Measurements from ENCODE around the gene GPD2. TPM values are rescaled to one million over a fixed set of nuclear protein-coding genes. Genes with fewer than 3 reads are reported as not detected.

Gene GPD2
- total and polyA plus RNA-seq, 2 donors: 7.9 to 56.0 TPM

DNA sequence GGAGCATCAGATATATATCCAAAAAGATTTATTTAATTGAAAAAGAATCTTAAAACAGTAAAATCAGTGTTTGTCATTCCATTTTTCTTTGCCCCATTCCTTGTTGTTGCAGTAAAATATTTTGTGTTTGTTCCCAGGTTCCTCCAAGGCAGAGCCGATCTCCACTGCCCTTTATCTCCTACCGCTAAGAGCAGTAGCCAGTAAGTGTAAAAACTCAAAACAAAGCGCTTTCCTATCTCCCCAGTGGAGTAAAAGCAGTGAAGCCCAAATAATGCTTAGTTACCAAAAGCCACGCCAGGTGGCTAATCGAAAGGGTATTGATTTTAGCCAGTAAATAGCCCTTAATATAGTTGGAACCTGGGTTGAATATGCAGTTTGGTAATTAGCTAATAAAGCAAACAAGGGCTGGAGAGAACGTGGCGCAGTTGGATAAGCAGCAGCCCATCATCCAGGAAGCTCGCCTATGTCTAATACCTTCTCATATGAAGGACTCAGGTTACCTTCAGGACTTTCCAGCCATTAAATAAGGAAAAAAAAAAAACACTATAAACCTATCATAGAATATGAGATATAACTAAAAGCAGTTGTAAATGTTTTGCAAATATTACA, 12.4 kb upstream of the GPD2 start:
- no peak for DNase-seq (ENCODE audit: extremely low spot score)
- H3K36me3 ChIP-seq (ENCODE audit: insufficient read depth): no peaks in the 10 kb centered on the region
- H3K27ac ChIP-seq (ENCODE audit: low read depth): no peak overlapping the region
- H3K4me1 ChIP-seq (ENCODE audit: insufficient read depth): peaks cover 2% of the 10 kb centered on the region
- 67% methylated on average over 8 of the region's 8 CpGs for WGBS
- H3K4me3 ChIP-seq (ENCODE audit: low read depth, low read length): no peak overlapping the region

GRCh38 chr2:156427074-156427473, 9.1 kb upstream of the GPD2 start:
- Histone ChIP-seq H3K4me1 (ENCODE audit: insufficient read depth) (peaks cover 2% of the 10 kb centered on the region), H3K36me3 (ENCODE audit: insufficient read depth) (no peaks in the 10 kb centered on the region), H3K27ac (ENCODE audit: low read depth) (no peak overlapping the region), H3K4me3 (ENCODE audit: low read depth, low read length) (no peak overlapping the region)
- DNase-seq (ENCODE audit: extremely low spot score): no peak
- 88% methylated on average over 1 of the region's 1 CpG for WGBS

- Histone ChIP-seq H3K4me1 (ENCODE audit: insufficient read depth) (peaks cover 2% of the 10 kb centered on the region), H3K36me3 (ENCODE audit: insufficient read depth) (no peaks in the 10 kb centered on the region), H3K27ac (ENCODE audit: low read depth) (no peak overlapping the region), H3K4me3 (ENCODE audit: low read depth, low read length) (no peak overlapping the region)
- no peak for DNase-seq (ENCODE audit: extremely low spot score)
Observed at GRCh38 chr2:156429211-156429610, 7.0 kb upstream of the GPD2 start.

GRCh38 chr2:156430236-156430979, 5.8 kb upstream of the GPD2 start:
- no peak for DNase-seq (ENCODE audit: extremely low spot score)
- Histone ChIP-seq H3K4me3 (ENCODE audit: low read depth, low read length) (no peak overlapping the region), H3K4me1 (ENCODE audit: insufficient read depth) (peaks cover 2% of the 10 kb centered on the region), H3K36me3 (ENCODE audit: insufficient read depth) (no peaks in the 10 kb centered on the region), H3K27ac (ENCODE audit: low read depth) (peak overlapping the region; percentile 42)
- WGBS: 59% methylated on average over 2 of the region's 2 CpGs

DNA sequence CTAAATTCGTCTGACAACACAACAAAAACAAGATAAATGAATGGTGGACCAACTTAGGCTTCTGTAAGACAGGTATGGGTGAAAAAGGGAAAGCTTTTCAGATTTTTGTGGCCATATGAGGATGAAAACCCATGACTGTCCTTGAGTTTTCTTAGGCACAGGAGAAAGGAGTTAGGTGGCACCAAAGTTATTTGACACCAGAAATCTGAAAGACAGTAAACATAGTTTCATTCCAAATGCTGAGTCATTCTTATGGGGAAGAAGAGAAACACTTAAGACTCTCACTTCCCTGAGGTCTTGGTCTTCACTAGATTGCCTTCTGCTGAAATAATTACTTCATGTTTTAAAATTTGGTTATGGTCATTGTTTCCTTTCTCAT, 5.2 kb upstream of the GPD2 start:
- peaks cover 2% of the 10 kb centered on the region for H3K4me1 ChIP-seq (ENCODE audit: insufficient read depth)
- H3K36me3 ChIP-seq (ENCODE audit: insufficient read depth): no peaks in the 10 kb centered on the region
- 87% methylated on average over 1 of the region's 1 CpG for WGBS
- peak overlapping the region; percentile 42 for H3K27ac ChIP-seq (ENCODE audit: low read depth)
- DNase-seq (ENCODE audit: extremely low spot score): no peak
- no peak overlapping the region for H3K4me3 ChIP-seq (ENCODE audit: low read depth, low read length)

DNA sequence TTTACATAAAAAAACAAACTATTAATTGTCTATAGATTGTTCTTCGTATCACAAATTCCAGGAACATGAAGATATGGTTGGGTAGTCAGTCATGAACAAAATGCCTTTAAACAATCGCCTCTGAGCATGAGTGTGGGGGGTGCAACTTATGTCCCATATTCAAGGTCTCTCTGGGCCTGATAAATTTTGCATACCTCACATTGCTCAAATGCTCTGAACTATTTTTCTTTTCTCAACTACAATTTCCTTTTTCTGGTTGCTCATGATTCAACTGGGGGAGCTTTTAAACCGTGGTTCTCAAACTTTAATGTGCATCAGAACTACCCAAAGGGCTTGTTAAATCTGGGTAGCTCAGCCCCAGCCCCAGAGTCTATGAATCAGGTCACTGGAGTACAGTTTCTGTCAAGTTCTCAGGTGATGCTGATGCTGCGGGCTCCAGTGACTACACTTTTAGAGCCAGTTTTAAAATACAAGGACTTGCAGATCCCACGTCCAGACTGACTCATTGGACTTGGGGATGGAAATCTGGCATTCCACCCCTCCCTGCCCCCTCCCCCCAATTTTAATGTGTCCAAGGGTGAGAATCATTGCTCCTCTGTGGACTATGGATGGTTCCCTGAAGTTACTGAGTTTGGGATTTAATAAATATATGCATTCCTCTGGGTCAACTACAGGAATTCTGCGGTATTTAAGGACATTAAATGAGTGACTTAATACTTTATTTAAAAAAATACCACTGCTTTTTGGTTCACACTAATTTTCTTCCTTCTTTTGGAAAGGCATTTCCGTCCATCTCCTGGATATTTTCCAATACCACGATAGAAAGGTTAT, 1.5 kb upstream of the GPD2 start:
- 58% methylated on average over 8 of the region's 8 CpGs for WGBS
- no peaks in the 10 kb centered on the region for H3K36me3 ChIP-seq (ENCODE audit: insufficient read depth)

GRCh38 chr2:156435396-156435717, 822 bp upstream of the GPD2 start:
- Histone ChIP-seq H3K4me1 (ENCODE audit: insufficient read depth) (no peaks in the 10 kb centered on the region), H3K36me3 (ENCODE audit: insufficient read depth) (no peaks in the 10 kb centered on the region), H3K27ac (ENCODE audit: low read depth) (peak overlapping the region; percentile 96), H3K4me3 (ENCODE audit: low read depth, low read length) (peak overlapping the region; percentile 52)
- DNase-seq (ENCODE audit: extremely low spot score): no peak
- 2% methylated on average over 18 of the region's 18 CpGs for WGBS

More for the DNA sequence above, 1.5 kb upstream of the GPD2 start:
- Histone ChIP-seq H3K4me1 (ENCODE audit: insufficient read depth) (no peaks in the 10 kb centered on the region), H3K27ac (ENCODE audit: low read depth) (no peak overlapping the region), H3K4me3 (ENCODE audit: low read depth, low read length) (peak overlapping the region; percentile 52)
- no peak for DNase-seq (ENCODE audit: extremely low spot score)

DNA sequence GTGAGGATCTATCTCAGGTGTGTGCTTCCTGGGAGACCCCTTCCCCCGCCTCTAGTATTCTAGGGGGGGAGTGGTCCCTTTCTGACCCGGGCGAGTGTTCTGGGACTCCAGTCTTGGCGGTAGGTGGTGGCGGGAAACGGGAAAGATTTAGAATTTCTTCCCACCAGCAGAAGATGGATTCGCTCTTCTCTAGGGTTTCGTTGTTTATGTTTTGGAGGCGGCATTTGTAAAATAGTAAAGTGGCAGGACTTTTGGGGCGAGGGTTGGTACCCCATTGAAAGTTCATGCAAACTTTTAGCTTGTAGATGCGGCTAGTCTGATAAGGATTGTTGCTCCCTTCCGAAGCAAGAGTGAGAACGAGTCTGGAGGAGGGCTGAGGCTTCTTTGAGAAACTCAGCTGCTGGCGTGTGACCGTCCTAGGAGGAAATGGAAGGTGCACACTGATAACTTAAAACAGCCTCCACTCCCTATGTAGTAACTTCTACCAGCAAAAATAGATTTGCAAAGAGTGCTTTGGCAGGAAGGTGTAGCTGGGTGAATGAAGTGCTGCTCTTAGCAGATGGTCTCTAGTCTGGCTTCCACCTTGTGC, 412 bp downstream of the GPD2 start:
- H3K4me3 ChIP-seq (ENCODE audit: low read depth, low read length): peak overlapping the region; percentile 52
- H3K27ac ChIP-seq (ENCODE audit: low read depth): peak overlapping the region; percentile 96
- WGBS: under 1% methylated on average over 15 of the region's 15 CpGs
- peak; percentile 31 for DNase-seq (ENCODE audit: extremely low spot score)
- no peaks in the 10 kb centered on the region for H3K4me1 ChIP-seq (ENCODE audit: insufficient read depth)
- no peaks in the 10 kb centered on the region for H3K36me3 ChIP-seq (ENCODE audit: insufficient read depth)

DNA sequence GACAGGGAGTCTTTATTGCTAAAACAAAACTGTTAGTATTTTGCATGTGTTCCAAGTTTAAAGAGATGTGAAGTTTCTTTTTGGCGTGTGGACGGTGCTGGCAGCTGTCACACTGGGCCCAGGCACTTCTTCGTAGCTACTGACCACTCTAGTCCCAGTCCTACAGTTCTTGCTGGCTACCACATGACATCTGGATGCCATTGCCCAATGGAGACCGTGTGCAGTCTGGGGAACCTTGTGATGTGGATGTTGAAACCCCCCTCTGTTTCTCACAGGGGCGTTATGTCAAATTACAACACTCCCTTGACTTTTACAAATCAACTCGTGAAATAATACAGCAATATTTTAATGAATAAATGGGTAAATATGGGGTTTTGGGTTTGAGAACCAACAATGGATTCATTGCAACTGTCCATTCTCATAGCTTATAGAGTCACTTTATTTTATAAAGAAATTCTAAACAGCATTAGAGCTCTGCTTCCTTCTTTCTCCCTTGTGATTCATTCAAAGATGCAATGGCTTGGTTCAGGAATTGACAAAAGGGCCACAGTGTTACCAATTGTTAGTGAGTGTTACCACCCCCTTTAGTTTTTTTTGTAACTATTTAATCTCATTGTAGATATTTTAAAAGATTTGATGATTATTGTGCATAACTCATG, 1.2 kb downstream of the GPD2 start:
- peak overlapping the region; percentile 52 for H3K4me3 ChIP-seq (ENCODE audit: low read depth, low read length)
- 44% methylated on average over 6 of the region's 6 CpGs for WGBS
- no peaks in the 10 kb centered on the region for H3K4me1 ChIP-seq (ENCODE audit: insufficient read depth)
- no peaks in the 10 kb centered on the region for H3K36me3 ChIP-seq (ENCODE audit: insufficient read depth)
- DNase-seq (ENCODE audit: extremely low spot score): no peak
- peak overlapping the region; percentile 27 for H3K27ac ChIP-seq (ENCODE audit: low read depth)

DNA sequence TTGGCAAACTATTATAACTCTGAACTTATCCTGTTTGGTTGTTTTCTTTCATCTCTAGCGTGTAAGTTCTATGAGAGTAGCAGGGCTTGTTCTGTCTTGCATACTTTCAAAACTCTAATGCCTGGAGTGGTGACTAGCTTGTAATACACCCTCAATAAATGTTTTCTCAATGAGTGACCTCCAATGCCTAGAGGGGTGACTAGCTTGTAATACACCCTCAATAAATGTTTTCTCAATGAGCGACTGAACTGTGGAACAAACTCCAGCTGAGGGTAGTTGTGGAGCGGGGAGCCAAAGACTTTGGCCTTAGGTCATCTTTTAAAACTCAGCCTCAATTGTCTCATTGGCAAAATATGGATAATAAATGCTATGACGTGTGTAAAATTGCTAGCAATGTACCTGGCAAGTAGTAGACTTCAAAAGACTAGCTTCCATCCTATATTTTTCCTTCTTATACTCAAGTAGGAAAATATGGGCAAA, 1.8 kb downstream of the GPD2 start:
- Histone ChIP-seq H3K36me3 (ENCODE audit: insufficient read depth) (no peaks in the 10 kb centered on the region), H3K4me3 (ENCODE audit: low read depth, low read length) (no peak overlapping the region), H3K27ac (ENCODE audit: low read depth) (no peak overlapping the region), H3K4me1 (ENCODE audit: insufficient read depth) (no peaks in the 10 kb centered on the region)
- no peak for DNase-seq (ENCODE audit: extremely low spot score)
- WGBS: 86% methylated on average over 4 of the region's 4 CpGs

GRCh38 chr2:156443089-156443488, 6.9 kb downstream of the GPD2 start:
- Histone ChIP-seq H3K27ac (ENCODE audit: low read depth) (no peak overlapping the region), H3K36me3 (ENCODE audit: insufficient read depth) (no peaks in the 10 kb centered on the region), H3K4me1 (ENCODE audit: insufficient read depth) (no peaks in the 10 kb centered on the region), H3K4me3 (ENCODE audit: low read depth, low read length) (no peak overlapping the region)
- DNase-seq (ENCODE audit: extremely low spot score): no peak

- Histone ChIP-seq H3K4me3 (ENCODE audit: low read depth, low read length) (no peak overlapping the region), H3K27ac (ENCODE audit: low read depth) (no peak overlapping the region), H3K4me1 (ENCODE audit: insufficient read depth) (no peaks in the 10 kb centered on the region), H3K36me3 (ENCODE audit: insufficient read depth) (no peaks in the 10 kb centered on the region)
- 92% methylated on average over 6 of the region's 6 CpGs for WGBS
- no peak for DNase-seq (ENCODE audit: extremely low spot score)
Observed at GRCh38 chr2:156445296-156446220, 9.4 kb downstream of the GPD2 start.

All from urinary bladder (tissue), 4 donors.